Astrocyte (in vitro differentiated cells and primary cell): ENCODE measurements around the gene CUL2. TPM values are rescaled to one million over a fixed set of nuclear protein-coding genes. Genes with fewer than 3 reads are reported as not detected.
A peak's percentile ranks its signal among the peaks of the same experiment; 100 is the strongest.

ENCODE experiments used
- DNase-seq: peaks from one replicate; pipeline ENCODE4 v3.0.0-alpha.2; 2010; ENCODE audit warnings: low read depth
- FAIRE-seq: peaks from 2 replicates; lab custom pipeline; 2011; peaks lifted over from hg19 to GRCh38; lab: Jason Lieb, UNC
- H2AFZ ChIP-seq: 2 replicates; pipeline ENCODE4 v1.6.0; 2012; ENCODE audit warnings: low read depth, low read length, inconsistent platforms
- H3K27ac ChIP-seq: 2 replicates; pipeline ENCODE4 v1.5.1; 2011; ENCODE audit warnings: low read depth, low read length, inconsistent platforms
- H3K27me3 ChIP-seq: 2 replicates; pipeline ENCODE4 v1.6.0; 2011; ENCODE audit warnings: low read length, inconsistent platforms; ENCODE audit not compliant: insufficient read depth
- H3K36me3 ChIP-seq: 2 replicates; pipeline ENCODE4 v1.5.1; 2011; ENCODE audit warnings: low read length, inconsistent platforms; ENCODE audit not compliant: insufficient read depth
- H3K4me1 ChIP-seq: 2 replicates; pipeline ENCODE4 v1.5.1; 2011; ENCODE audit warnings: low read length, inconsistent platforms; ENCODE audit not compliant: insufficient read depth
- H3K4me2 ChIP-seq: 2 replicates; pipeline ENCODE4 v1.6.0; 2012; ENCODE audit warnings: low read length, inconsistent platforms
- H3K4me3 ChIP-seq: 2 replicates; pipeline ENCODE4 v1.5.1; 2011; ENCODE audit warnings: low read depth, mild to moderate bottlenecking, low read length, inconsistent platforms; ENCODE audit not compliant: insufficient read depth
- H3K79me2 ChIP-seq: 2 replicates; pipeline ENCODE4 v1.6.0; 2012; ENCODE audit warnings: mild to moderate bottlenecking, low read length, inconsistent platforms; ENCODE audit not compliant: insufficient read depth
- H3K9ac ChIP-seq: 2 replicates; pipeline ENCODE4 v1.6.0; 2012; ENCODE audit warnings: mild to moderate bottlenecking, low read length, inconsistent platforms
- H3K9me3 ChIP-seq: 2 replicates; pipeline ENCODE4 v1.5.1; 2012; ENCODE audit warnings: low read depth, mild to moderate bottlenecking, low read length, inconsistent platforms; ENCODE audit not compliant: insufficient read depth
- H4K20me1 ChIP-seq: 2 replicates; pipeline ENCODE4 v1.6.0; 2012; ENCODE audit warnings: low read length, inconsistent platforms; ENCODE audit not compliant: insufficient read depth
- H3K27ac Mint-ChIP-seq: one replicate; pipeline ENCODE4 v1.8.0; 2021; ENCODE audit warnings: mild to moderate bottlenecking, mixed read lengths; ENCODE audit not compliant: unreplicated experiment
- H3K27me3 Mint-ChIP-seq: one replicate; pipeline ENCODE4 v1.8.0; 2021; ENCODE audit warnings: low read depth, mixed read lengths; ENCODE audit not compliant: unreplicated experiment
- H3K36me3 Mint-ChIP-seq: one replicate; pipeline ENCODE4 v1.8.0; 2021; ENCODE audit warnings: low read depth, mixed read lengths; ENCODE audit not compliant: unreplicated experiment
- H3K4me1 Mint-ChIP-seq: one replicate; pipeline ENCODE4 v1.8.0; 2021; ENCODE audit warnings: low read depth, mixed read lengths; ENCODE audit not compliant: unreplicated experiment
- H3K4me3 Mint-ChIP-seq: one replicate; pipeline ENCODE4 v1.8.0; 2021; ENCODE audit warnings: mild to moderate bottlenecking, moderate library complexity, mixed read lengths; ENCODE audit not compliant: unreplicated experiment
- H3K9me3 Mint-ChIP-seq: one replicate; pipeline ENCODE4 v1.8.0; 2021; ENCODE audit warnings: mild to moderate bottlenecking, mixed read lengths; ENCODE audit not compliant: unreplicated experiment
- CTCF ChIP-seq: IDR thresholded peaks from 2 replicates; pipeline ENCODE4 v1.5.1; 2011; ENCODE audit warnings: low read depth, mild to moderate bottlenecking, inconsistent platforms, low read length, moderate library complexity; ENCODE audit not compliant: insufficient read depth
- EZH2 ChIP-seq: IDR thresholded peaks from 2 replicates; pipeline ENCODE4 v1.6.1; 2012; ENCODE audit warnings: mild to moderate bottlenecking, low read length, inconsistent platforms; ENCODE audit not compliant: insufficient read depth
- total RNA-seq: library from RNA; stranded (reverse); gene quantifications from 2 replicates; pipeline ENCODE4 v1.2.1, GENCODE V29; 2021

The CUL2 gene
- total RNA-seq, 1 donor from 2014 or later, result 48.0 TPM

GRCh38 chr10:35007858-35008301 is 82.3 kb downstream of the CUL2 start:
- peak; percentile 35 for DNase-seq
- Mint-ChIP-seq H3K36me3 (peaks cover 8% of the 10 kb centered on the region), H3K4me1 (peaks cover 15% of the 10 kb centered on the region), H3K27ac (no peak overlapping the region), H3K9me3 (no peaks in the 10 kb centered on the region), H3K4me3 (no peak overlapping the region), H3K27me3 (no peaks in the 10 kb centered on the region)
- Histone ChIP-seq H3K36me3 (peaks cover 10% of the 10 kb centered on the region), H3K4me2 (no peak overlapping the region), H3K4me1 (peaks cover 5% of the 10 kb centered on the region), H4K20me1 (no peaks in the 10 kb centered on the region), H3K9ac (no peak overlapping the region), H3K9me3 (no peaks in the 10 kb centered on the region), H2AFZ (no peak overlapping the region), H3K79me2 (no peaks in the 10 kb centered on the region), H3K27ac (no peak overlapping the region), H3K4me3 (no peak overlapping the region), H3K27me3 (no peaks in the 10 kb centered on the region)
- TF ChIP-seq CTCF, result no peak
- TF ChIP-seq EZH2, result no peak
- FAIRE-seq, result no peak

- TF ChIP-seq CTCF (no peak), EZH2 (no peak)
- Mint-ChIP-seq H3K9me3 (no peaks in the 10 kb centered on the region), H3K27ac (no peak overlapping the region), H3K4me1 (peaks cover 5% of the 10 kb centered on the region), H3K36me3 (peaks cover 7% of the 10 kb centered on the region), H3K27me3 (no peaks in the 10 kb centered on the region), H3K4me3 (no peak overlapping the region)
- Histone ChIP-seq H3K27me3 (no peaks in the 10 kb centered on the region), H3K79me2 (no peaks in the 10 kb centered on the region), H3K36me3 (peaks cover 10% of the 10 kb centered on the region), H4K20me1 (no peaks in the 10 kb centered on the region), H3K9ac (no peak overlapping the region), H3K4me1 (peaks cover 5% of the 10 kb centered on the region), H3K4me3 (no peak overlapping the region), H3K27ac (peak overlapping the region; percentile 23), H3K4me2 (no peak overlapping the region), H3K9me3 (no peaks in the 10 kb centered on the region), H2AFZ (no peak overlapping the region)
- FAIRE-seq, result no peak
- DNase-seq, result peak; percentile 59
Observed at GRCh38 chr10:35006836-35007235, 83.3 kb downstream of the CUL2 start.

- TF ChIP-seq EZH2 (no peak), CTCF (no peak)
- Histone ChIP-seq H3K27me3 (no peaks in the 10 kb centered on the region), H3K36me3 (peaks cover 10% of the 10 kb centered on the region), H3K4me2 (peak overlapping the region; percentile 22), H3K79me2 (no peaks in the 10 kb centered on the region), H3K4me3 (no peak overlapping the region), H3K4me1 (peaks cover 5% of the 10 kb centered on the region), H2AFZ (no peak overlapping the region), H3K27ac (peak overlapping the region; percentile 57), H3K9ac (no peak overlapping the region), H4K20me1 (no peaks in the 10 kb centered on the region), H3K9me3 (no peaks in the 10 kb centered on the region)
- H3K27ac Mint-ChIP-seq, result no peak overlapping the region
- no peak overlapping the region for H3K4me3 Mint-ChIP-seq
- peaks cover 4% of the 10 kb centered on the region for H3K36me3 Mint-ChIP-seq
- FAIRE-seq, result peak; percentile 97
- peak; percentile 99 for DNase-seq
- no peaks in the 10 kb centered on the region for H3K9me3 Mint-ChIP-seq
- no peaks in the 10 kb centered on the region for H3K27me3 Mint-ChIP-seq
- H3K4me1 Mint-ChIP-seq, result peaks cover 6% of the 10 kb centered on the region
Observed at GRCh38 chr10:35005868-35006267, 84.3 kb downstream of the CUL2 start.
